ENCODE results near the gene GNAT2. TPM values are rescaled to one million over a fixed set of nuclear protein-coding genes. Genes with fewer than 3 reads are reported as not detected.

Gene GNAT2
- total RNA-seq, 6 experiments from 2014 or later: 0.11 to 0.40 (median 0.34) TPM; not detected in 3

GRCh38 chr1:109598156-109598555 lies 21.3 kb downstream of the GNAT2 start:
- Mint-ChIP-seq H3K9me3 (no peaks in the 10 kb centered on the region), H3K27me3 (ENCODE audit: insufficient read depth) (no peaks in the 10 kb centered on the region; the same call in 1 of the 2 replicates), H3K36me3 (ENCODE audit: low read depth) (peaks cover 36% of the 10 kb centered on the region), H3K4me1 (ENCODE audit: low read depth) (peaks cover 42% of the 10 kb centered on the region), H3K4me3 (no peak overlapping the region), H3K27ac (no peak overlapping the region)
- TF ChIP-seq CTCF (IDR thresholded peaks at IDR 0.05): no peak
- DNase-seq: no peak

- Mint-ChIP-seq H3K9me3 (no peaks in the 10 kb centered on the region), H3K4me3 (peak overlapping the region; percentile 20), H3K27ac (peak overlapping the region; percentile 66), H3K27me3 (ENCODE audit: insufficient read depth) (no peaks in the 10 kb centered on the region; the same call in 1 of the 2 replicates), H3K36me3 (ENCODE audit: low read depth) (peaks cover 50% of the 10 kb centered on the region), H3K4me1 (ENCODE audit: low read depth) (peaks cover 52% of the 10 kb centered on the region)
- TF ChIP-seq CTCF (IDR thresholded peaks at IDR 0.05): no peak
- DNase-seq: no peak
These were observed 23.9 kb downstream of the GNAT2 start for GRCh38 chr1:109595531-109595930.

GRCh38 chr1:109592916-109593315 lies 26.5 kb downstream of the GNAT2 start:
- Mint-ChIP-seq H3K36me3 (ENCODE audit: low read depth) (peaks cover 41% of the 10 kb centered on the region), H3K4me3 (no peak overlapping the region), H3K9me3 (no peaks in the 10 kb centered on the region), H3K27me3 (ENCODE audit: insufficient read depth) (no peaks in the 10 kb centered on the region; the same call in 1 of the 2 replicates), H3K4me1 (ENCODE audit: low read depth) (peaks cover 48% of the 10 kb centered on the region), H3K27ac (no peak overlapping the region)
- no peak for TF ChIP-seq CTCF (IDR thresholded peaks at IDR 0.05)
- DNase-seq: no peak

- Mint-ChIP-seq H3K27ac (no peak overlapping the region), H3K36me3 (ENCODE audit: low read depth) (peaks cover 61% of the 10 kb centered on the region), H3K27me3 (ENCODE audit: insufficient read depth) (no peaks in the 10 kb centered on the region; the same call in 1 of the 2 replicates), H3K4me1 (ENCODE audit: low read depth) (peaks cover 31% of the 10 kb centered on the region), H3K4me3 (no peak overlapping the region), H3K9me3 (no peaks in the 10 kb centered on the region)
- no peak for TF ChIP-seq CTCF (IDR thresholded peaks at IDR 0.05)
- DNase-seq: no peak
These were observed 29.7 kb downstream of the GNAT2 start for GRCh38 chr1:109589679-109590078.

GRCh38 chr1:109589177-109589576 lies 30.2 kb downstream of the GNAT2 start:
- no peak overlapping the region for H3K27ac Mint-ChIP-seq
- H3K36me3 Mint-ChIP-seq (ENCODE audit: low read depth): peaks cover 65% of the 10 kb centered on the region
- TF ChIP-seq CTCF (IDR thresholded peaks at IDR 0.05): no peak
- no peaks in the 10 kb centered on the region; the same call in 1 of the 2 replicates for H3K27me3 Mint-ChIP-seq (ENCODE audit: insufficient read depth)
- H3K4me3 Mint-ChIP-seq: no peak overlapping the region
- H3K9me3 Mint-ChIP-seq: no peaks in the 10 kb centered on the region
- no peak for DNase-seq
- peaks cover 26% of the 10 kb centered on the region for H3K4me1 Mint-ChIP-seq (ENCODE audit: low read depth)

GRCh38 chr1:109586055-109586454 lies 33.4 kb downstream of the GNAT2 start:
- no peak overlapping the region for H3K27ac Mint-ChIP-seq
- no peak overlapping the region for H3K4me3 Mint-ChIP-seq
- DNase-seq: no peak
- no peaks in the 10 kb centered on the region for H3K9me3 Mint-ChIP-seq
- H3K36me3 Mint-ChIP-seq (ENCODE audit: low read depth): peaks cover 46% of the 10 kb centered on the region
- no peaks in the 10 kb centered on the region for H3K27me3 Mint-ChIP-seq (ENCODE audit: insufficient read depth)
- TF ChIP-seq CTCF (IDR thresholded peaks at IDR 0.05): no peak
- no peaks in the 10 kb centered on the region for H3K4me1 Mint-ChIP-seq (ENCODE audit: low read depth)
